Fibroblast of lung (primary cell): ENCODE results near the gene MRPL27. TPM values are rescaled to one million over a fixed set of nuclear protein-coding genes. Genes with fewer than 3 reads are reported as not detected.

Source experiments
- DNase-seq, 2 donors: peaks; one replicate each; pipeline versions ENCODE4 v3.0.0 to v3.0.0-alpha.2; 2010; ENCODE audit warnings: low read depth in 2 of 2
- H2AFZ ChIP-seq: 2 replicates; pipeline ENCODE4 v1.5.1; 2012; ENCODE audit warnings: low read length, control low read depth, inconsistent platforms
- H3K27ac ChIP-seq: 2 replicates; pipeline ENCODE4 v1.5.1; 2011; ENCODE audit warnings: low read length, control low read depth; ENCODE audit not compliant: insufficient read depth
- H3K27me3 ChIP-seq: 2 replicates; pipeline ENCODE4 v1.5.1; 2011; ENCODE audit warnings: mild to moderate bottlenecking, low read length; ENCODE audit not compliant: control insufficient read depth, insufficient read depth
- H3K36me3 ChIP-seq: 2 replicates; pipeline ENCODE4 v1.5.1; 2011; ENCODE audit warnings: low read length; ENCODE audit not compliant: control insufficient read depth, insufficient read depth
- H3K4me1 ChIP-seq: 2 replicates; pipeline ENCODE4 v1.5.1; 2011; ENCODE audit warnings: low read length; ENCODE audit not compliant: control insufficient read depth, insufficient read depth; ENCODE audit errors: extremely low read depth
- H3K4me2 ChIP-seq: 2 replicates; pipeline ENCODE4 v1.5.1; 2011; ENCODE audit warnings: low read length, control low read depth; ENCODE audit not compliant: insufficient read depth; ENCODE audit errors: extremely low read depth
- H3K4me3 ChIP-seq, 4 experiments: fragments of 200-600 bp in 1 of 4; sonication (generic) in 1 of 4; replicated peaks in 1 of 4; 2 replicates each; pipeline ENCODE4 v1.5.1; 2011 to 2016; ENCODE audit warnings: low read length in 4 of 4, low read depth in 3 of 4, mild to moderate bottlenecking in 3 of 4, control low read depth in 2 of 4, inconsistent platforms in 1 of 4, mixed read lengths in 1 of 4; ENCODE audit not compliant: insufficient read depth in 1 of 4; ENCODE audit errors: control extremely low read depth in 1 of 4
- H3K79me2 ChIP-seq: 2 replicates; pipeline ENCODE4 v1.5.1; 2012; ENCODE audit warnings: mild to moderate bottlenecking, low read length, inconsistent platforms; ENCODE audit not compliant: control insufficient read depth, insufficient read depth
- H3K9ac ChIP-seq: 2 replicates; pipeline ENCODE4 v1.5.1; 2011; ENCODE audit warnings: mild to moderate bottlenecking, low read length, control low read depth; ENCODE audit not compliant: insufficient read depth
- H3K9me3 ChIP-seq: 2 replicates; pipeline ENCODE4 v1.5.1; 2012; ENCODE audit warnings: low read depth, low read length; ENCODE audit not compliant: control insufficient read depth, insufficient read depth
- H4K20me1 ChIP-seq: 2 replicates; pipeline ENCODE4 v1.5.1; 2011; ENCODE audit warnings: low read length; ENCODE audit not compliant: control insufficient read depth, insufficient read depth; ENCODE audit errors: extremely low read depth
- CTCF ChIP-seq, 2 donors: IDR thresholded peaks in 1 of 2; conservative IDR thresholded peaks in 1 of 2; 1 replicate in 1 of 2; 2 replicates in 1 of 2; pipeline ENCODE4 v1.5.1; 2011 to 2012; ENCODE audit warnings: low read length in 2 of 2, control low read depth in 1 of 2, inconsistent platforms in 1 of 2, low read depth in 1 of 2, mild to moderate bottlenecking in 1 of 2
- EZH2 ChIP-seq: IDR thresholded peaks from 2 replicates; pipeline ENCODE4 v1.5.1; 2012; ENCODE audit warnings: low read length, control low read depth, mild to moderate bottlenecking; ENCODE audit errors: missing control alignments
- polyA plus RNA-seq, 2 donors: library from polyadenylated mRNA; depleted of rRNA in 1 of 2; stranded (reverse) in 1 of 2; unstranded in 1 of 2; fragments of >200 nt; gene quantifications; 2 replicates each; pipeline ENCODE4 v1.2.1, GENCODE V29; 2011 to 2012; ENCODE audit warnings: missing spikeins in 1 of 2
- total RNA-seq: library from RNA; depleted of rRNA; stranded (reverse); fragments of >200 nt; gene quantifications from 2 replicates; pipeline ENCODE4 v1.2.1, GENCODE V29; 2014

The MRPL27 gene
- total and polyA plus RNA-seq, 2 donors (not counting 1 experiment from before 2014, with no cell fraction given) = 53.3 to 113 TPM

DNA sequence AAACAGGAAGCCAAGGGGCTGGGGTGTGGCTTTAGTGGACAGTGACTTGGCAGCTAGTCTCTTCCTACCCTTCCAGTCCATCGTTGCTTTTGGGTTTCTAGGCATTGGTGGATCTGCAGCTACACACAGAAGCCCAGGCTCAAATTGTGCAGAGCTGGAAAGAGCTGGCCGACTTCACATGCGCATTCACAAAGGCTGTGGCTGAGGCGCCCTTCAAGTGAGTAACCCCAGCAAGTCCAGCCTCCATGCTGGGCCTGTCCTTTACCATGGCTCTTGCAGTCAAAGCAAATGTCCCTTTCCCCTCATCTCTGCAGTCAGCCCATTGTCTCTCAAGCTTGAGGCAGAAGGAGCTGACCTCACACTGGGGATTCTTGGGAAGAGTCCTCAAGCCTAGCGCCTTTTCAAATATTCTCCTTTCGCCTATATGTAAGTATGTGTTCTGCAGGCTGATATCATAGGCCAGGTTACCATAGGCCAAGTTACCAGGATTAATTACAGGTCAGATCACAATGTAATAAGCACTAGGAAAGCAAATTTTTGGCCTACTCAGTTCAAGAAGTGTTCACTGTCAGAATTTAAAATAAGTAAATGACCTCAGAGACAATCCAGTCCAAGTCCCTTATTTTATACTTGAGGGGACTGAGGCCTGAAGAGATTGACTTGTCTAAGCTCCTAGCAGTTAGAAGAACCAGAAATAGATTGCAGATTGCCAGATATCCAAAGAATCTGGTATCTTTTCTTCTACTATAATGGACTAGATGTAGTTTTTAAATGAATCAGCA lies 6.6 kb upstream of the MRPL27 start:
- Histone ChIP-seq H3K9me3 (no peaks in the 10 kb centered on the region), H3K9ac (no peak overlapping the region), H3K36me3 (peaks cover 21% of the 10 kb centered on the region), H3K79me2 (no peaks in the 10 kb centered on the region), H3K27ac (no peak overlapping the region), H3K4me2 (no peak overlapping the region), H3K27me3 (no peaks in the 10 kb centered on the region), H3K4me3 (no peak overlapping the region), H2AFZ (no peak overlapping the region), H4K20me1 (no peaks in the 10 kb centered on the region), H3K4me1 (no peaks in the 10 kb centered on the region)
- no peak for DNase-seq
- TF ChIP-seq CTCF (conservative IDR thresholded peaks at IDR 0.05 in 1 of 2, IDR thresholded peaks at IDR 0.05 in 1 of 2; ENCODE audit: low read depth in 1 of 2, low read length in 2 of 2) (no peak), EZH2 (no peak)

DNA sequence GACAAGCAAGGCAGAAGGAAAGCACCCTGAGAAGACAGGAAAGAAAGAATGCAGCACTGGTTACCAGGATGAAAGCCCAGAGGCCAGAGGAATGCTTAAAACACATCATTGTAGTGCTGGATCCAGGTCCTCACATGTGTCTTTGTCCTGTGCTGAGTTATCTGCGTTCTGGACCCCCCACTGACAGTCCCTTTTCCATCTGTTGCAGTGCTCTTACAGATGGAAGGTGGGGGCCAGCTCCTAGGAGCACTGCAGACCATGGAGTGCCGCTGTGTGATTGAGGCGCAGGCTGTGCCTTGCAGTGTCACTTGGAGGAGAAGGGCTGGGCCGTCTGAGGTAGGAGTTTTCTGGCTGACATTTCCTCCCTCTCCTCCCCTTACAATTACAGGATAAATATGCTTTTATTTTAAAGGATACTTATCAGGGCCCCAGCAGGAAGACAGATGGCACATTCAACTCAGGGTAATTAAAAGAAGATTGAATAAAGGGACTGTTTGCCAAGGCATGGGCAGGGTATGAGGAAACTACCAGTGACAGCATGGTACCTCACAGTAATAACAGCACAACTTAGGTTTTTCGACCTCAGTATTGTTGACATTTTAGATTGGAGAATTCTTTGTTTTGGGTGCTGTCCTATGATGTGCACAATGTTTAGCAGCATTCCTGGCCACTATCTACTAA lies 3.0 kb upstream of the MRPL27 start:
- Histone ChIP-seq H4K20me1 (no peaks in the 10 kb centered on the region), H3K4me2 (no peak overlapping the region), H3K27ac (no peak overlapping the region), H3K27me3 (no peaks in the 10 kb centered on the region), H3K36me3 (peaks cover 8% of the 10 kb centered on the region), H3K4me3 (no peak overlapping the region), H3K4me1 (peaks cover 3% of the 10 kb centered on the region), H3K9ac (no peak overlapping the region), H3K79me2 (peaks cover 15% of the 10 kb centered on the region), H3K9me3 (no peaks in the 10 kb centered on the region), H2AFZ (no peak overlapping the region)
- no peak for DNase-seq
- no peak for TF ChIP-seq EZH2
- TF ChIP-seq CTCF (conservative IDR thresholded peaks at IDR 0.05 in 1 of 2, IDR thresholded peaks at IDR 0.05 in 1 of 2; ENCODE audit: low read depth in 1 of 2, low read length in 2 of 2) = no peak

- H3K27me3 ChIP-seq = no peaks in the 10 kb centered on the region
- DNase-seq = no peak
- H3K4me3 ChIP-seq = peak overlapping the region; percentile 72 to 99 (median 78)
- peak overlapping the region; percentile 92 for H3K4me2 ChIP-seq
- H3K27ac ChIP-seq = peak overlapping the region; percentile 96
- H3K79me2 ChIP-seq = peaks cover 15% of the 10 kb centered on the region
- H3K36me3 ChIP-seq = peaks cover 4% of the 10 kb centered on the region
- H4K20me1 ChIP-seq = no peaks in the 10 kb centered on the region
- H3K9me3 ChIP-seq = no peaks in the 10 kb centered on the region
- H2AFZ ChIP-seq = no peak overlapping the region
- H3K9ac ChIP-seq = no peak overlapping the region
- TF ChIP-seq CTCF (conservative IDR thresholded peaks at IDR 0.05 in 1 of 2, IDR thresholded peaks at IDR 0.05 in 1 of 2; ENCODE audit: low read depth in 1 of 2, low read length in 2 of 2) = no peak
- no peak for TF ChIP-seq EZH2
- H3K4me1 ChIP-seq = peaks cover 3% of the 10 kb centered on the region
Observed at GRCh38 chr17:50373705-50374104, 721 bp upstream of the MRPL27 start.
